GM12878 (cell line): Measurements from ENCODE around the gene BAG1. TPM values are rescaled to one million over a fixed set of nuclear protein-coding genes. Genes with fewer than 3 reads are reported as not detected.

Experiments
- BCL11A ChIP-seq: IDR thresholded peaks from 2 replicates; pipeline ENCODE4 v1.6.1; 2011; ENCODE audit warnings: low read depth, low read length
- CHD2 ChIP-seq: IDR thresholded peaks from 2 replicates; pipeline ENCODE4 v1.6.1; 2011; ENCODE audit warnings: low read depth, low read length, improper control_type of control experiment, borderline replicate concordance
- IKZF1 ChIP-seq: fragments of 450-650 bp; conservative IDR thresholded peaks from 2 replicates; pipeline ENCODE4 v1.6.1; 2017; ENCODE audit warnings: antibody characterized with exemption, mild to moderate bottlenecking
- MTA3 ChIP-seq: IDR thresholded peaks from 2 replicates; pipeline ENCODE4 v1.6.1; 2012; ENCODE audit warnings: low read length, inconsistent platforms, borderline replicate concordance
- MYC ChIP-seq: IDR thresholded peaks from 2 replicates; pipeline ENCODE4 v1.6.1; 2011; ENCODE audit warnings: mild to moderate bottlenecking, low read length, moderate library complexity, inconsistent platforms; ENCODE audit not compliant: insufficient read depth, insufficient replicate concordance, insufficient read length, severe bottlenecking
- NR2C1 ChIP-seq: fragments of 450-650 bp; IDR thresholded peaks from 2 replicates; pipeline ENCODE4 v1.6.1; 2017; ENCODE audit warnings: antibody characterized with exemption, mild to moderate bottlenecking, moderate library complexity
- RELA ChIP-seq: fragments of 450-650 bp; IDR thresholded peaks from 2 replicates; pipeline ENCODE4 v1.8.0; 2014; ENCODE audit warnings: borderline replicate concordance; ENCODE audit not compliant: partially characterized antibody
- SIN3A ChIP-seq: IDR thresholded peaks from 2 replicates; pipeline ENCODE4 v1.6.1; 2012; ENCODE audit warnings: low read depth, low read length, improper control_type of control experiment
- SREBF1 ChIP-seq: IDR thresholded peaks from 2 replicates; pipeline ENCODE4 v1.6.1; 2012; ENCODE audit warnings: mild to moderate bottlenecking, low read length
- YY1 ChIP-seq: IDR thresholded peaks from 2 replicates; pipeline ENCODE4 v1.6.1; 2011; ENCODE audit warnings: low read depth, mild to moderate bottlenecking, low read length
- ZBED1 ChIP-seq: IDR thresholded peaks from 2 replicates; pipeline ENCODE4 v1.6.1; 2016; ENCODE audit warnings: borderline replicate concordance
- polyA plus RNA-seq, 11 experiments: library from polyadenylated mRNA; depleted of rRNA in 4 of 11; unstranded in 6 of 11; stranded (reverse) in 5 of 11; fragments of >200 nt; fragmentation: Nextera tagmentation in 4 of 11; fragmentation: Illumina TruSeq in 1 of 11; extraction: Ambion mirVana in 4 of 11; extraction: Trizol in 1 of 11; gene quantifications; 1 replicate in 1 of 11; 2 replicates in 10 of 11; pipeline versions ENCODE4 v1.2.1 to v1.2.3, GENCODE V29; 2011 to 2016; ENCODE audit warnings: inconsistent platforms in 2 of 11, missing spikeins in 2 of 11, low read depth in 1 of 11
- total RNA-seq, 4 experiments: library from RNA; depleted of rRNA in 3 of 4; stranded (reverse); fragments of >200 nt in 3 of 4; fragmentation: Illumina TruSeq in 1 of 4; extraction: Trizol in 1 of 4; gene quantifications; 2 replicates each; pipeline versions ENCODE4 v1.2.1 to v1.2.3, GENCODE V29; 2013 to 2021
- TF ChIP-seq, protein P1 (sequence below): fragments of 450-650 bp; formaldehyde crosslinking; IDR thresholded peaks from 2 replicates; pipeline ENCODE4 v1.4.0; 2022; ENCODE audit warnings: mild to moderate bottlenecking, moderate library complexity
- TF ChIP-seq, protein P2 (sequence below): fragments of 450-650 bp; IDR thresholded peaks from 2 replicates; pipeline ENCODE4 v1.6.1; 2017; ENCODE audit warnings: mild to moderate bottlenecking, moderate library complexity
- TF ChIP-seq, protein P3 (sequence below): fragments of 450-650 bp; conservative IDR thresholded peaks from 2 replicates; pipeline ENCODE4 v1.6.1; 2017; ENCODE audit warnings: mild to moderate bottlenecking, moderate library complexity
- TF ChIP-seq, protein P4 (sequence below): fragments of 450-650 bp; IDR thresholded peaks from 2 replicates; pipeline ENCODE4 v1.6.1; 2016; ENCODE audit warnings: mild to moderate bottlenecking, moderate library complexity, borderline replicate concordance

The BAG1 gene
- total and polyA plus RNA-seq, 10 of the 15 experiments (the other 5 are each of a cell fraction or from before 2014, with no cell fraction given), result 11.6 to 135 (median 68.9) TPM

DNA sequence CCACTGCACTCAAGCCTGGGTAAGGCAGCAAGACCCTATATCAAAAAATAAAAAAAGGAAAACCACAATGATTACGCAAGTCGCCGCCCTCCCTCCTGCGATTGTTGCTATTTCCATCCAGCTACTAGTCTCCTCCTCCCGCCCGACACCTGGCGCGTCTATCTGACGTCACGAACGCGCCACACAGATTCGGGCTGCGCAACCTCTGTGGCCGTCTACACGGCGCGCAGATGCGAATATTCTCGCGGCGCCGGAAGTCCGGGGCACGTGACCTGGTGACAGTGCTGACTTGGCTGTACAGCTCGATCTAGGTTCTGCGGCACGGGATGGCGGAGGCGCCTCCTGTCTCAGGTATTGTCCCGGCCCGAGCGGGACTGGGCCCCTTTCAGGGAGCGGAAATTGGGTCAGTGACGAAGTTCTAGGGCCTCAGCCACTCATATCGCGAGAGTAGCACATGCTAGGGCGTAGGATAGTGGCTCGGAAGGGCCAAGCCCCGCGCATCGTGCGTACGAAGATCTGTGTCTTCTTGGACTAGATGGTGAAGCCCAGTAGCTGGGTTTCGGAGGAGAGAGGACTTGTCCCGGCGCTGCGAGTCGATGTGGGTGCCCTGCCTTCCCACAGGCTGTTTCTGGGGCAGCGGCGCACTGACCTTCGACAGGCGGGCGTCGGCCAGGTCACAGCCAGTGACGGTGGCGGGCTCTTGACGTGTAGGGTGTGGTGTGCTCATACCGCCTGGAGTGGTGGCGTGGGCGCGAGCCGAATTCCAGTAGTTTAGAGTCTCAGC, 25.9 kb upstream of the BAG1 start, which contains the start of gene NFX1 (continued):
- TF ChIP-seq ZBED1 (peak; percentile 59; the same call in 1 of the 2 replicates), IKZF1 (peak; percentile 96), RELA (peak; percentile 94), NR2C1 (peak; percentile 44), SIN3A (peak; percentile 88; the same call in 1 of the 2 replicates), CHD2 (peak; percentile 82), MTA3 (no peak), BCL11A (no peak), SREBF1 (0 out of 2 replicates have a peak, but pooled peaks have one; percentile 39), YY1 (peak; percentile 59; the same call in 1 of the 2 replicates), MYC (peak; percentile 80)
- TF ChIP-seq, protein P1, sequence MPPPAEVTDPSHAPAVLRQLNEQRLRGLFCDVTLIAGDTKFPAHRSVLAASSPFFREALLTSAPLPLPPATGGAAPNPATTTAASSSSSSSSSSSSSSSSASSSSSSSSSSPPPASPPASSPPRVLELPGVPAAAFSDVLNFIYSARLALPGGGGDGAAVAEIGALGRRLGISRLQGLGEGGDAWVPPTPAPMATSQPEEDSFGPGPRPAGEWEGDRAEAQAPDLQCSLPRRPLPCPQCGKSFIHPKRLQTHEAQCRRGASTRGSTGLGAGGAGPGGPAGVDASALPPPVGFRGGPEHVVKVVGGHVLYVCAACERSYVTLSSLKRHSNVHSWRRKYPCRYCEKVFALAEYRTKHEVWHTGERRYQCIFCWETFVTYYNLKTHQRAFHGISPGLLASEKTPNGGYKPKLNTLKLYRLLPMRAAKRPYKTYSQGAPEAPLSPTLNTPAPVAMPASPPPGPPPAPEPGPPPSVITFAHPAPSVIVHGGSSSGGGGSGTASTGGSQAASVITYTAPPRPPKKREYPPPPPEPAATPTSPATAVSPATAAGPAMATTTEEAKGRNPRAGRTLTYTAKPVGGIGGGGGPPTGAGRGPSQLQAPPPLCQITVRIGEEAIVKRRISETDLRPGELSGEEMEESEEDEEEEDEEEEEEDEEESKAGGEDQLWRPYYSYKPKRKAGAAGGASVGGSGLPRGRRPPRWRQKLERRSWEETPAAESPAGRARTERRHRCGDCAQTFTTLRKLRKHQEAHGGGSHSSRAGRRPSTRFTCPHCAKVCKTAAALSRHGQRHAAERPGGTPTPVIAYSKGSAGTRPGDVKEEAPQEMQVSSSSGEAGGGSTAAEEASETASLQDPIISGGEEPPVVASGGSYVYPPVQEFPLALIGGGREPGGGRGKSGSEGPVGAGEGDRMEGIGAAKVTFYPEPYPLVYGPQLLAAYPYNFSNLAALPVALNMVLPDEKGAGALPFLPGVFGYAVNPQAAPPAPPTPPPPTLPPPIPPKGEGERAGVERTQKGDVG, result no peak
- TF ChIP-seq, protein P2, sequence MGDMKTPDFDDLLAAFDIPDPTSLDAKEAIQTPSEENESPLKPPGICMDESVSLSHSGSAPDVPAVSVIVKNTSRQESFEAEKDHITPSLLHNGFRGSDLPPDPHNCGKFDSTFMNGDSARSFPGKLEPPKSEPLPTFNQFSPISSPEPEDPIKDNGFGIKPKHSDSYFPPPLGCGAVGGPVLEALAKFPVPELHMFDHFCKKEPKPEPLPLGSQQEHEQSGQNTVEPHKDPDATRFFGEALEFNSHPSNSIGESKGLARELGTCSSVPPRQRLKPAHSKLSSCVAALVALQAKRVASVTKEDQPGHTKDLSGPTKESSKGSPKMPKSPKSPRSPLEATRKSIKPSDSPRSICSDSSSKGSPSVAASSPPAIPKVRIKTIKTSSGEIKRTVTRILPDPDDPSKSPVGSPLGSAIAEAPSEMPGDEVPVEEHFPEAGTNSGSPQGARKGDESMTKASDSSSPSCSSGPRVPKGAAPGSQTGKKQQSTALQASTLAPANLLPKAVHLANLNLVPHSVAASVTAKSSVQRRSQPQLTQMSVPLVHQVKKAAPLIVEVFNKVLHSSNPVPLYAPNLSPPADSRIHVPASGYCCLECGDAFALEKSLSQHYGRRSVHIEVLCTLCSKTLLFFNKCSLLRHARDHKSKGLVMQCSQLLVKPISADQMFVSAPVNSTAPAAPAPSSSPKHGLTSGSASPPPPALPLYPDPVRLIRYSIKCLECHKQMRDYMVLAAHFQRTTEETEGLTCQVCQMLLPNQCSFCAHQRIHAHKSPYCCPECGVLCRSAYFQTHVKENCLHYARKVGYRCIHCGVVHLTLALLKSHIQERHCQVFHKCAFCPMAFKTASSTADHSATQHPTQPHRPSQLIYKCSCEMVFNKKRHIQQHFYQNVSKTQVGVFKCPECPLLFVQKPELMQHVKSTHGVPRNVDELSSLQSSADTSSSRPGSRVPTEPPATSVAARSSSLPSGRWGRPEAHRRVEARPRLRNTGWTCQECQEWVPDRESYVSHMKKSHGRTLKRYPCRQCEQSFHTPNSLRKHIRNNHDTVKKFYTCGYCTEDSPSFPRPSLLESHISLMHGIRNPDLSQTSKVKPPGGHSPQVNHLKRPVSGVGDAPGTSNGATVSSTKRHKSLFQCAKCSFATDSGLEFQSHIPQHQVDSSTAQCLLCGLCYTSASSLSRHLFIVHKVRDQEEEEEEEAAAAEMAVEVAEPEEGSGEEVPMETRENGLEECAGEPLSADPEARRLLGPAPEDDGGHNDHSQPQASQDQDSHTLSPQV, result peak; percentile 15; the same call in 1 of the 2 replicates
- TF ChIP-seq, protein P3, sequence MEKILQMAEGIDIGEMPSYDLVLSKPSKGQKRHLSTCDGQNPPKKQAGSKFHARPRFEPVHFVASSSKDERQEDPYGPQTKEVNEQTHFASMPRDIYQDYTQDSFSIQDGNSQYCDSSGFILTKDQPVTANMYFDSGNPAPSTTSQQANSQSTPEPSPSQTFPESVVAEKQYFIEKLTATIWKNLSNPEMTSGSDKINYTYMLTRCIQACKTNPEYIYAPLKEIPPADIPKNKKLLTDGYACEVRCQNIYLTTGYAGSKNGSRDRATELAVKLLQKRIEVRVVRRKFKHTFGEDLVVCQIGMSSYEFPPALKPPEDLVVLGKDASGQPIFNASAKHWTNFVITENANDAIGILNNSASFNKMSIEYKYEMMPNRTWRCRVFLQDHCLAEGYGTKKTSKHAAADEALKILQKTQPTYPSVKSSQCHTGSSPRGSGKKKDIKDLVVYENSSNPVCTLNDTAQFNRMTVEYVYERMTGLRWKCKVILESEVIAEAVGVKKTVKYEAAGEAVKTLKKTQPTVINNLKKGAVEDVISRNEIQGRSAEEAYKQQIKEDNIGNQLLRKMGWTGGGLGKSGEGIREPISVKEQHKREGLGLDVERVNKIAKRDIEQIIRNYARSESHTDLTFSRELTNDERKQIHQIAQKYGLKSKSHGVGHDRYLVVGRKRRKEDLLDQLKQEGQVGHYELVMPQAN, result peak; percentile 69; the same call in 1 of the 2 replicates
- TF ChIP-seq, protein P4, sequence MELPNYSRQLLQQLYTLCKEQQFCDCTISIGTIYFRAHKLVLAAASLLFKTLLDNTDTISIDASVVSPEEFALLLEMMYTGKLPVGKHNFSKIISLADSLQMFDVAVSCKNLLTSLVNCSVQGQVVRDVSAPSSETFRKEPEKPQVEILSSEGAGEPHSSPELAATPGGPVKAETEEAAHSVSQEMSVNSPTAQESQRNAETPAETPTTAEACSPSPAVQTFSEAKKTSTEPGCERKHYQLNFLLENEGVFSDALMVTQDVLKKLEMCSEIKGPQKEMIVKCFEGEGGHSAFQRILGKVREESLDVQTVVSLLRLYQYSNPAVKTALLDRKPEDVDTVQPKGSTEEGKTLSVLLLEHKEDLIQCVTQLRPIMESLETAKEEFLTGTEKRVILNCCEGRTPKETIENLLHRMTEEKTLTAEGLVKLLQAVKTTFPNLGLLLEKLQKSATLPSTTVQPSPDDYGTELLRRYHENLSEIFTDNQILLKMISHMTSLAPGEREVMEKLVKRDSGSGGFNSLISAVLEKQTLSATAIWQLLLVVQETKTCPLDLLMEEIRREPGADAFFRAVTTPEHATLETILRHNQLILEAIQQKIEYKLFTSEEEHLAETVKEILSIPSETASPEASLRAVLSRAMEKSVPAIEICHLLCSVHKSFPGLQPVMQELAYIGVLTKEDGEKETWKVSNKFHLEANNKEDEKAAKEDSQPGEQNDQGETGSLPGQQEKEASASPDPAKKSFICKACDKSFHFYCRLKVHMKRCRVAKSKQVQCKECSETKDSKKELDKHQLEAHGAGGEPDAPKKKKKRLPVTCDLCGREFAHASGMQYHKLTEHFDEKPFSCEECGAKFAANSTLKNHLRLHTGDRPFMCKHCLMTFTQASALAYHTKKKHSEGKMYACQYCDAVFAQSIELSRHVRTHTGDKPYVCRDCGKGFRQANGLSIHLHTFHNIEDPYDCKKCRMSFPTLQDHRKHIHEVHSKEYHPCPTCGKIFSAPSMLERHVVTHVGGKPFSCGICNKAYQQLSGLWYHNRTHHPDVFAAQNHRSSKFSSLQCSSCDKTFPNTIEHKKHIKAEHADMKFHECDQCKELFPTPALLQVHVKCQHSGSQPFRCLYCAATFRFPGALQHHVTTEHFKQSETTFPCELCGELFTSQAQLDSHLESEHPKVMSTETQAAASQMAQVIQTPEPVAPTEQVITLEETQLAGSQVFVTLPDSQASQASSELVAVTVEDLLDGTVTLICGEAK, result peak; percentile 88; the same call in 1 of the 2 replicates
